ENCODE measurements around the gene MRPL55.

Gene MRPL55

GRCh38 chr1:228102791-228103620 is 6.1 kb downstream of the MRPL55 start, which contains the start of gene C1orf35:
TSS of gene C1orf35 (minus strand) at chr1:228103325. CDS start at chr1:228103227, 98 bp downstream.
- peak within 1 kb of the TSS; percentile 90 for H3K4me3 ChIP-seq (replicated peaks; ENCODE audit: insufficient read depth, low read length)
- H3K27ac ChIP-seq (replicated peaks): peak within 1 kb of the TSS; percentile 83
- no peaks in the 10 kb centered on the region for H3K27me3 ChIP-seq (ENCODE audit: insufficient read depth, poor library complexity, severe bottlenecking)
- peak; percentile 20; the same call in 1 of the 2 replicates for TF ChIP-seq SPI1 (IDR thresholded peaks at IDR 0.05; ENCODE audit: borderline replicate concordance, low read depth)
- TF ChIP-seq GABPA (IDR thresholded peaks at IDR 0.05; ENCODE audit: low read depth): no peak
- TF ChIP-seq REST (IDR thresholded peaks at IDR 0.05; ENCODE audit: insufficient replicate concordance, low read depth): no peak
- DNase-seq (ENCODE audit: low read depth in 1 of 2, low spot score in 1 of 2): peak; percentile 89 to 95

GRCh38 chr1:228101994-228102790 is 6.9 kb downstream of the MRPL55 start:
- peak overlapping the region; percentile 62 for H3K27ac ChIP-seq (replicated peaks)
- TF ChIP-seq POLR2AphosphoS5 (IDR thresholded peaks at IDR 0.05; ENCODE audit: low read depth) (peak; percentile 54; the same call in 1 of the 2 replicates), CTCF (IDR thresholded peaks at IDR 0.05; ENCODE audit: insufficient read depth, low read length) (no peak)
- peak in 1 of 2 experiments; percentile 55 for DNase-seq (ENCODE audit: low read depth in 1 of 2, low spot score in 1 of 2)

GRCh38 chr1:228101614-228101993 is 7.5 kb downstream of the MRPL55 start:
- no peak for DNase-seq (ENCODE audit: low read depth in 1 of 2, low spot score in 1 of 2)
- TF ChIP-seq GABPA (IDR thresholded peaks at IDR 0.05; ENCODE audit: low read depth) (no peak), POLR2AphosphoS5 (IDR thresholded peaks at IDR 0.05; ENCODE audit: low read depth) (no peak), REST (IDR thresholded peaks at IDR 0.05; ENCODE audit: insufficient replicate concordance, low read depth) (no peak), CTCF (IDR thresholded peaks at IDR 0.05; ENCODE audit: insufficient read depth, low read length) (no peak), SPI1 (IDR thresholded peaks at IDR 0.05; ENCODE audit: borderline replicate concordance, low read depth) (no peak)

More at GRCh38 chr1:228101994-228102790, 6.9 kb downstream of the MRPL55 start:
- Histone ChIP-seq H3K27me3 (ENCODE audit: insufficient read depth, poor library complexity, severe bottlenecking) (no peaks in the 10 kb centered on the region), H3K4me3 (replicated peaks; ENCODE audit: insufficient read depth, low read length) (peak overlapping the region; percentile 90)

More at GRCh38 chr1:228101614-228101993, 7.5 kb downstream of the MRPL55 start:
- H3K27ac ChIP-seq (replicated peaks): peak overlapping the region; percentile 62
- H3K27me3 ChIP-seq (ENCODE audit: insufficient read depth, poor library complexity, severe bottlenecking): no peaks in the 10 kb centered on the region
- H3K4me3 ChIP-seq (replicated peaks; ENCODE audit: insufficient read depth, low read length): peak overlapping the region; percentile 90
